Spleen (tissue), 11 donors: ENCODE results near the gene RPTOR. TPM values are rescaled to one million over a fixed set of nuclear protein-coding genes. Genes with fewer than 3 reads are reported as not detected.

Experiments
- DNase-seq: peaks from one replicate; pipeline ENCODE4 v3.0.0-alpha.2; 2020
- H3K27ac ChIP-seq, 8 donors: fragments of 200-600 bp; sonication (generic) in 7 of 8; 1 replicate in 4 of 8; 2 replicates in 4 of 8; pipeline versions ENCODE4 v1.5.0 to v1.8.0; 2016 to 2021; ENCODE audit warnings: inconsistent platforms in 4 of 8, mild to moderate bottlenecking in 4 of 8, moderate library complexity in 1 of 8
- H3K27me3 ChIP-seq, 7 donors: fragments of 200-600 bp; sonication (generic) in 6 of 7; replicated peaks in 1 of 7; 1 replicate in 4 of 7; 2 replicates in 3 of 7; pipeline versions ENCODE4 v1.5.0 to v1.8.0; 2016 to 2021; ENCODE audit warnings: inconsistent platforms in 3 of 7, mild to moderate bottlenecking in 1 of 7
- H3K36me3 ChIP-seq, 6 donors: fragments of 200-600 bp; sonication (generic) in 5 of 6; 1 replicate in 4 of 6; 2 replicates in 2 of 6; pipeline versions ENCODE4 v1.5.0 to v1.8.0; 2016 to 2021; ENCODE audit warnings: inconsistent platforms in 2 of 6
- H3K4me1 ChIP-seq, 6 donors: fragments of 200-600 bp; sonication (generic) in 5 of 6; 1 replicate in 3 of 6; 2 replicates in 3 of 6; pipeline versions ENCODE4 v1.5.0 to v1.8.0; 2016 to 2021; ENCODE audit warnings: inconsistent platforms in 3 of 6
- H3K4me3 ChIP-seq, 8 donors: fragments of 200-600 bp; sonication (generic) in 7 of 8; 1 replicate in 4 of 8; 2 replicates in 4 of 8; pipeline versions ENCODE4 v1.5.0 to v1.8.0; 2016 to 2021; ENCODE audit warnings: inconsistent platforms in 4 of 8, mild to moderate bottlenecking in 4 of 8, moderate library complexity in 2 of 8
- H3K9me3 ChIP-seq, 8 donors: fragments of 200-600 bp; sonication (generic) in 7 of 8; 1 replicate in 4 of 8; 2 replicates in 4 of 8; pipeline versions ENCODE4 v1.5.0 to v1.8.0; 2016 to 2021; ENCODE audit warnings: inconsistent platforms in 4 of 8
- CTCF ChIP-seq, 11 experiments: fragments of 200-600 bp in 7 of 11; fragments of 450-650 bp in 4 of 11; sonication (generic) in 4 of 11; IDR thresholded peaks in 8 of 11; conservative IDR thresholded peaks in 3 of 11; 1 replicate in 7 of 11; 2 replicates in 4 of 11; pipeline versions ENCODE4 v1.4.0 to v1.8.0; 2016 to 2021; ENCODE audit warnings: antibody characterized with exemption in 11 of 11, inconsistent platforms in 4 of 11, mild to moderate bottlenecking in 1 of 11
- POLR2A ChIP-seq, 3 donors: fragments of 450-650 bp; IDR thresholded peaks; one replicate each; pipeline ENCODE4 v1.5.1; 2017; ENCODE audit warnings: antibody characterized with exemption in 3 of 3, mild to moderate bottlenecking in 1 of 3
- POLR2AphosphoS5 ChIP-seq, 3 donors: sonication (generic); formaldehyde crosslinking; IDR thresholded peaks; one replicate each; pipeline ENCODE4 v1.5.1; 2017; ENCODE audit warnings: antibody characterized with exemption in 3 of 3
- WGBS, 5 donors: extraction: QIAGEN DNeasy Blood & Tissue Kit in 3 of 5; methylation state at CpG; one replicate each; pipeline versions ENCODE4 v1.1.5 to v1.1.7; 2013 to 2018; 5-methylcytosine and 5-hydroxymethylcytosine counted together
- intact Hi-C: fragments of 100-400 bp; cut with DNase I; formaldehyde crosslinking; loops from one replicate; pipeline ENCODE4 v1.15.0; 2023; ENCODE audit warnings: low total_unique reads
- polyA plus RNA-seq, 3 donors: library from polyadenylated mRNA; stranded (reverse); fragments of 200-250 nt; gene quantifications; one replicate each; pipeline ENCODE4 v1.2.1, GENCODE V29; 2013
- total RNA-seq, 7 donors: library from RNA; depleted of rRNA in 3 of 7; stranded (reverse); fragments of >200 nt in 3 of 7; fragmentation: NEBNext Ultra II Directional in 4 of 7; extraction: Animal tissue kit (Norgen Biotek cat#: 25700) in 4 of 7; gene quantifications; one replicate each; pipeline versions ENCODE4 v1.1.0 to v1.2.1, GENCODE V29; 2016 to 2021
- donor health status: healthy with polysubstance abuse.
- donor health status: DM: no; HTN: no; CAD: no; lungs with moderate emphysema.
- donor health status: DM: no; HTN: no; CAD: no.
- donor health status: Bipolar disorder and iron deficiency.
- donor health status: healthy.
- donor health status: DM: no; HTN: no; CAD: no.
- donor health status: DM: yes; HTN: yes; CAD: no.

RPTOR gene
- total and polyA plus RNA-seq, 10 donors, result 3.1 to 61.2 (median 40.7) TPM

- no peak for DNase-seq
- H3K27ac ChIP-seq, result no peak overlapping the region
- H3K4me3 ChIP-seq, result no peak overlapping the region
- TF ChIP-seq POLR2A (IDR thresholded peaks at IDR 0.05), result no peak
- TF ChIP-seq CTCF (IDR thresholded peaks at IDR 0.05 in 8 of 11, conservative IDR thresholded peaks at IDR 0.05 in 3 of 11), result no peak
- TF ChIP-seq POLR2AphosphoS5 (IDR thresholded peaks at IDR 0.05), result no peak
- no peaks in the 10 kb centered on the region for H3K27me3 ChIP-seq
- intact Hi-C loops, result no loop called here
- H3K4me1 ChIP-seq, result peaks cover 0 to 29% (median 11%) of the 10 kb centered on the region in 6 donors
- H3K36me3 ChIP-seq, result peaks cover 0 to 87% (median 19%) of the 10 kb centered on the region in 6 donors
- no peaks in the 10 kb centered on the region for H3K9me3 ChIP-seq
- 95 to 98% (median 96%) methylated on average over 19 to 22 of the region's 22 CpGs for WGBS, 5 donors
These were observed 361.1 kb downstream of the RPTOR start for GRCh38 chr17:80905586-80906230.

GRCh38 chr17:80906364-80907259 lies 362.0 kb downstream of the RPTOR start:
- Histone ChIP-seq H3K27ac (no peak overlapping the region), H3K27me3 (no peaks in the 10 kb centered on the region), H3K4me3 (no peak overlapping the region), H3K9me3 (no peaks in the 10 kb centered on the region), H3K36me3 (peaks cover 0 to 91% (median 21%) of the 10 kb centered on the region in 6 donors), H3K4me1 (peaks cover 0 to 29% (median 7%) of the 10 kb centered on the region in 6 donors)
- 95 to 96% (median 96%) methylated on average over 29 to 39 of the region's 39 CpGs for WGBS, 5 donors
- TF ChIP-seq POLR2A (IDR thresholded peaks at IDR 0.05) (no peak), POLR2AphosphoS5 (IDR thresholded peaks at IDR 0.05) (peak in 1 of 3 donors; percentile 14), CTCF (IDR thresholded peaks at IDR 0.05 in 8 of 11, conservative IDR thresholded peaks at IDR 0.05 in 3 of 11) (no peak)
- DNase-seq, result no peak
- intact Hi-C loops, result no loop called here

GRCh38 chr17:80907281-80907680 lies 362.6 kb downstream of the RPTOR start:
- no peak for DNase-seq
- no peak overlapping the region for H3K27ac ChIP-seq
- TF ChIP-seq CTCF (IDR thresholded peaks at IDR 0.05 in 8 of 11, conservative IDR thresholded peaks at IDR 0.05 in 3 of 11) (no peak), POLR2AphosphoS5 (IDR thresholded peaks at IDR 0.05) (no peak), POLR2A (IDR thresholded peaks at IDR 0.05) (no peak)
- H3K4me3 ChIP-seq, result no peak overlapping the region
- peaks cover 0 to 31% (median 11%) of the 10 kb centered on the region in 6 donors for H3K4me1 ChIP-seq
- no peaks in the 10 kb centered on the region for H3K9me3 ChIP-seq
- no peaks in the 10 kb centered on the region for H3K27me3 ChIP-seq
- intact Hi-C loops, result no loop called here
- H3K36me3 ChIP-seq, result peaks cover 0 to 94% (median 22%) of the 10 kb centered on the region in 6 donors
- 96 to 98% (median 97%) methylated on average over 12 of the region's 12 CpGs for WGBS, 5 donors

- no peak for TF ChIP-seq POLR2AphosphoS5 (IDR thresholded peaks at IDR 0.05)
- no peak for TF ChIP-seq POLR2A (IDR thresholded peaks at IDR 0.05)
- no peak for TF ChIP-seq CTCF (IDR thresholded peaks at IDR 0.05 in 8 of 11, conservative IDR thresholded peaks at IDR 0.05 in 3 of 11)
- 81 to 89% (median 88%) methylated on average over 10 to 12 of the region's 12 CpGs for WGBS, 5 donors
- Histone ChIP-seq H3K27ac (no peak overlapping the region), H3K4me3 (no peak overlapping the region), H3K36me3 (peaks cover 0 to 92% (median 21%) of the 10 kb centered on the region in 6 donors), H3K9me3 (no peaks in the 10 kb centered on the region), H3K27me3 (no peaks in the 10 kb centered on the region), H3K4me1 (peaks cover 0 to 40% (median 16%) of the 10 kb centered on the region in 6 donors)
- peak; percentile 6 for DNase-seq
- intact Hi-C loops, result no loop called here
These were observed 363.6 kb downstream of the RPTOR start for GRCh38 chr17:80908211-80908610.
